Activated gamma-delta T cell treated with anti-CD3 and anti-CD28 coated beads, Interleukin-2, amount 50 U/mL, for 16 hours (primary cell): Measurements from ENCODE around the gene HMG20A.
"Not testable (repeated sequence)": the region's sequence is repeated elsewhere in the genome, so short reads cannot be mapped to it uniquely, and the experiment has no call there.

Experiments used
- DNase-seq: peaks from one replicate; pipeline ENCODE4 v3.0.0-alpha.2; 2020; ENCODE audit warnings: low read depth

HMG20A gene

GRCh38 chr15:77420610-77421369 lies at the start of gene HMG20A:
TSS of gene HMG20A (plus strand) at chr15:77420888. CDS start at chr15:77458408, 37,520 bp downstream.
- DNase-seq = peak; percentile 25

GRCh38 chr15:77371850-77372563 lies 48.7 kb upstream of the HMG20A start:
- no peak for DNase-seq

- DNase-seq = no peak
Measured at GRCh38 chr15:77373441-77373840, 47.2 kb upstream of the HMG20A start.

GRCh38 chr15:77375133-77375532 lies 45.6 kb upstream of the HMG20A start:
- DNase-seq = no peak

- DNase-seq = no peak
Measured at GRCh38 chr15:77376770-77377169, 43.9 kb upstream of the HMG20A start.

GRCh38 chr15:77380033-77380432 lies 40.7 kb upstream of the HMG20A start:
- no peak for DNase-seq

- no peak for DNase-seq
Measured at GRCh38 chr15:77384086-77384485, 36.6 kb upstream of the HMG20A start.

GRCh38 chr15:77384589-77385359 lies 35.9 kb upstream of the HMG20A start:
- no peak for DNase-seq

GRCh38 chr15:77386626-77387025 lies 34.1 kb upstream of the HMG20A start:
- no peak for DNase-seq

- DNase-seq = no peak
Measured at GRCh38 chr15:77387365-77388105, 33.2 kb upstream of the HMG20A start.

- no peak for DNase-seq
Measured at GRCh38 chr15:77391372-77391951, 29.2 kb upstream of the HMG20A start.

GRCh38 chr15:77392762-77393470 lies 27.8 kb upstream of the HMG20A start:
- DNase-seq = no peak

GRCh38 chr15:77393471-77393840 lies 27.2 kb upstream of the HMG20A start:
- DNase-seq = no peak

GRCh38 chr15:77395013-77395774 lies 25.5 kb upstream of the HMG20A start:
- DNase-seq = no peak

- DNase-seq = no peak
Measured at GRCh38 chr15:77396692-77397091, 24.0 kb upstream of the HMG20A start.

GRCh38 chr15:77398927-77399326 lies 21.8 kb upstream of the HMG20A start:
- no peak for DNase-seq

- no peak for DNase-seq
Measured at GRCh38 chr15:77400258-77400657, 20.4 kb upstream of the HMG20A start.

GRCh38 chr15:77402740-77403379 lies 17.8 kb upstream of the HMG20A start:
- no peak for DNase-seq

- not testable (repeated sequence) for DNase-seq
Measured at GRCh38 chr15:77406173-77406759, 14.4 kb upstream of the HMG20A start.
